Gastroesophageal sphincter (tissue), 3 donors: ENCODE data around the gene LRRFIP2.

Source experiments
- CTCF ChIP-seq, 4 experiments: fragments of 200-600 bp in 2 of 4; fragments of 450-650 bp in 2 of 4; sonication (generic) in 1 of 4; IDR thresholded peaks; one replicate each; pipeline ENCODE4 v1.5.1; 2017 to 2019; ENCODE audit warnings: antibody characterized with exemption in 4 of 4, mild to moderate bottlenecking in 2 of 4, moderate library complexity in 2 of 4
- POLR2A ChIP-seq, 2 donors: fragments of 450-650 bp; IDR thresholded peaks; one replicate each; pipeline ENCODE4 v1.6.1; 2017; ENCODE audit warnings: antibody characterized with exemption in 2 of 2, mild to moderate bottlenecking in 2 of 2, moderate library complexity in 1 of 2

DNA sequence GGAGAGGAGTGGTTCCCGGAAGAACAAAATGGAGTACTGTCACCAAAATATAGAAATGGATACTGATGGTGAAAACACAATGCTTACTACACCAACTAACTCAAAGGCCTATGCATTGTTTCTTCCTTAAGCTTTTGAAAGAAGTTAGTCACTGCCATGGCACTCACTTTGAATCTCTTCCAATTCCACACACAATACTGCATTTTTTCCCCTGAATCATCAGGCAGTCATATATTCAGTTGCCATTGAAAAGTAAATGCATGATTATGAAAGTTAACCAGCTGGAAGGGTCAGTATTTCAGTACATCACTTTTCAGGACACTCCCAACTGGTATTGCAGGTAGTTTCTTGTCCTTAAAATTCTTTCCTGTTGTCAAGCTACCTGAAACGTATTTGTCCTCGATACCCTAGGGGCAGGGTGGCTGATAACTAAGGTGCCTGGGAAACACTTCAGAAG lies 9.0 kb upstream of the LRRFIP2 start:
- TF ChIP-seq CTCF (IDR thresholded peaks at IDR 0.05) (no peak), POLR2A (IDR thresholded peaks at IDR 0.05) (no peak)
